Measurements from ENCODE around the gene SYT8.

The SYT8 gene

GRCh38 chr11:1869427-1870325, 34.9 kb downstream of the SYT8 start:
- H3K4me2 ChIP-seq (ENCODE audit: low read length): no peak overlapping the region
- TF ChIP-seq CTCF (IDR thresholded peaks at IDR 0.05): no peak
- no peak overlapping the region for H2AFZ ChIP-seq
- H3K36me3 ChIP-seq (ENCODE audit: control insufficient read depth, insufficient read depth, low read length): no peaks in the 10 kb centered on the region
- no peak overlapping the region for H3K9ac ChIP-seq
- no peaks in the 10 kb centered on the region for H3K79me2 ChIP-seq
- H3K4me3 ChIP-seq (ENCODE audit: low read depth, low read length): no peak overlapping the region
- no peaks in the 10 kb centered on the region for H3K9me3 ChIP-seq (ENCODE audit: control insufficient read depth, low read length)
- no peak overlapping the region for H3K27ac ChIP-seq
- H3K4me1 ChIP-seq: no peaks in the 10 kb centered on the region
- H3K27me3 ChIP-seq (ENCODE audit: control insufficient read depth, insufficient read depth, low read length): no peaks in the 10 kb centered on the region

DNA sequence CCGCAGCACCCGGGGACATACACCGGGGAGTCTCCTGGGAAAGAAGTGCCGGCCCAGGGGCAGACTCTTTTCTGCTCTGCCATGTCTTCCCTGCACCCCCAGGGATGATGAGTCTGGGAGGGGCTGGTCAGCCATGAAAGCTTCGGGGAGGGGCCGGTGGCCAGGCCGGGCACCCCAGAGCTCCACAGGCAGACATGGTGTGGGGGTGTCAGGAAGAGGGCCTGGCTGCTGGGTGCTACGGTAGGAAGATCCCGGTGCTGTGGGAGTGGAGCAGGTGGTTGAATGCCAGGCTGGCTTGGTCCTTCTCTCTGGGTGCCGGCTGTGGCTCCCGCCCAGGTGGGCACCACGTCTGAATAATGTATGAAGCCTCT, 35.5 kb downstream of the SYT8 start:
- H3K27me3 ChIP-seq (ENCODE audit: control insufficient read depth, insufficient read depth, low read length): no peaks in the 10 kb centered on the region

GRCh38 chr11:1870721-1871466, 36.1 kb downstream of the SYT8 start:
- Histone ChIP-seq H3K27ac (no peak overlapping the region), H3K79me2 (no peaks in the 10 kb centered on the region), H3K4me1 (no peaks in the 10 kb centered on the region), H2AFZ (no peak overlapping the region), H3K4me3 (ENCODE audit: low read depth, low read length) (no peak overlapping the region), H3K4me2 (ENCODE audit: low read length) (no peak overlapping the region), H3K9ac (no peak overlapping the region), H3K36me3 (ENCODE audit: control insufficient read depth, insufficient read depth, low read length) (no peaks in the 10 kb centered on the region), H3K27me3 (ENCODE audit: control insufficient read depth, insufficient read depth, low read length) (no peaks in the 10 kb centered on the region), H3K9me3 (ENCODE audit: control insufficient read depth, low read length) (no peaks in the 10 kb centered on the region)
- no peak for TF ChIP-seq CTCF (IDR thresholded peaks at IDR 0.05)

More for the DNA sequence above, 35.5 kb downstream of the SYT8 start:
- no peak for TF ChIP-seq CTCF (IDR thresholded peaks at IDR 0.05)
- H3K79me2 ChIP-seq: no peaks in the 10 kb centered on the region
- no peak overlapping the region for H3K9ac ChIP-seq
- H3K36me3 ChIP-seq (ENCODE audit: control insufficient read depth, insufficient read depth, low read length): no peaks in the 10 kb centered on the region
- H3K4me1 ChIP-seq: no peaks in the 10 kb centered on the region
- H3K27ac ChIP-seq: no peak overlapping the region
- H2AFZ ChIP-seq: no peak overlapping the region
- H3K9me3 ChIP-seq (ENCODE audit: control insufficient read depth, low read length): no peaks in the 10 kb centered on the region
- no peak overlapping the region for H3K4me3 ChIP-seq (ENCODE audit: low read depth, low read length)
- H3K4me2 ChIP-seq (ENCODE audit: low read length): no peak overlapping the region

DNA sequence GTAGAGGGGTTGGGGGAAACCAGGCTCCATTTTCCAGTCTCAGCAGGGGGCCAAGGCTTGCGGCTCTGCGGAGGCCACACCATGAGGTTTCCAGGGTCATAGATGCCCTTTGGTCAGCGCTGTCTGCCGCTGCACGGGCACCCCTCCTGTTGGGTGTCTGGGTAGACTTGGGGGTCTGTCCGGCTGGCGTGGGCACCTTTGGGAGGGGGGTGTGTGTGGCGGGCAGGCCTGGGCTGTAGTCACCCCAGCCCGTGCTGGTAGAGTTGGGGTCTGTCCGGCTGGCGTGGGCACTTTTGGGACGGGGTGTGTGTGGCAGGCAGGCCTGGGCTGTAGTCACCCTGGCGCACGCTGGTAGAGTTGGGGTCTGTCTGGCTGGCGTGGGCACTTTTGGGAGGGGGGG, 36.7 kb downstream of the SYT8 start:
- H2AFZ ChIP-seq: no peak overlapping the region
- no peaks in the 10 kb centered on the region for H3K27me3 ChIP-seq (ENCODE audit: control insufficient read depth, insufficient read depth, low read length)
- H3K27ac ChIP-seq: no peak overlapping the region
- H3K4me1 ChIP-seq: no peaks in the 10 kb centered on the region
- TF ChIP-seq CTCF (IDR thresholded peaks at IDR 0.05): no peak
- H3K36me3 ChIP-seq (ENCODE audit: control insufficient read depth, insufficient read depth, low read length): no peaks in the 10 kb centered on the region
- H3K9ac ChIP-seq: no peak overlapping the region
- H3K4me2 ChIP-seq (ENCODE audit: low read length): no peak overlapping the region
- H3K4me3 ChIP-seq (ENCODE audit: low read depth, low read length): no peak overlapping the region
- H3K79me2 ChIP-seq: no peaks in the 10 kb centered on the region
- H3K9me3 ChIP-seq (ENCODE audit: control insufficient read depth, low read length): no peaks in the 10 kb centered on the region
